ENCODE results near the gene ACTA1. TPM values are rescaled to one million over a fixed set of nuclear protein-coding genes. Genes with fewer than 3 reads are reported as not detected.
A peak's percentile ranks its signal among the peaks of the same experiment; 100 is the strongest.
"Not testable (repeated sequence)": the region's sequence is repeated elsewhere in the genome, so short reads cannot be mapped to it uniquely, and the experiment has no call there.

Gene ACTA1
- total RNA-seq, 8 experiments from 2014 or later: 0.11 to 0.81 (median 0.44) TPM; not detected in 2

GRCh38 chr1:229418586-229418985 is 15.3 kb downstream of the ACTA1 start:
- H3K4me3 ChIP-seq; H3K4me1 ChIP-seq (replicated peaks in 1 of 2); H3K27ac ChIP-seq; ATAC-seq (replicated peaks in 6 of 8); in situ Hi-C loops (cut with MboI; ENCODE audit: low pct_unique_long_range_greater_than_20kb in 2 of 9, low sequenced_read_pairs in 9 of 9, unreplicated experiment in 9 of 9): not testable (repeated sequence)
- WGBS, 10 experiments: 80 to 100% (median 84%) methylated on average over 1 to 6 of the region's 6 CpGs; no CpG with 5 or more reads in 4 of the 10 experiments

- H3K4me1 ChIP-seq (replicated peaks in 1 of 2): peaks cover 16 to 25% of the 10 kb centered on the region in 2 donors
- in situ Hi-C loops (cut with MboI; ENCODE audit: low pct_unique_long_range_greater_than_20kb in 2 of 9, low sequenced_read_pairs in 9 of 9, unreplicated experiment in 9 of 9); H3K4me3 ChIP-seq; ATAC-seq (replicated peaks in 6 of 8); H3K27ac ChIP-seq: not testable (repeated sequence)
- WGBS, 10 experiments: 66 to 100% (median 85%) methylated on average over 2 to 4 of the region's 5 CpGs; no CpG with 5 or more reads in 5 of the 10 experiments
Observed at GRCh38 chr1:229412810-229413209, 21.1 kb downstream of the ACTA1 start.

DNA sequence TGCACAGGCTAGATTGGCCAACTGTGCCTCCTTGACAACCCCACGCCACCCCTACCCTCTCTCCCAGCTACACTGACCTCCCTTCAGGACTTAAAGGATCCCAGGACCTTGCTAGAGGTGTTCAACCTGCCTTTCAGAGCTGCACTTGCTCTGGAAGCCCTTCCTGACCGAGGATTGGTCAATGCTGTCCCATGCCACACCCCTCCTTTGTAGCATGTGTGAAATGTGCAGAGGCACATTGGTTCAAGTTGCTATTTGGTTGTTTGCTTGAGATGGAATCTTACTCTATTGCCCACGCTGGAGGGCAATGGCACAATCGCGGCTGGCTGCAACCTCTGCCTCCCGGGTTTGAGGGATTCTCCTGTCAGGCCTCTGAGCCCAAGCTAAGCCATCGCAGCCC is 21.8 kb downstream of the ACTA1 start:
- Histone ChIP-seq H3K27ac (no peak overlapping the region), H3K4me1 (replicated peaks in 1 of 2) (peaks cover 23 to 25% of the 10 kb centered on the region in 2 donors), H3K4me3 (no peak overlapping the region)
- WGBS, 10 experiments: 0 to 100% (median 78%) methylated on average over 1 to 6 of the region's 7 CpGs; no CpG with 5 or more reads in 2 of the 10 experiments
- in situ Hi-C loops (cut with MboI; ENCODE audit: low pct_unique_long_range_greater_than_20kb in 2 of 9, low sequenced_read_pairs in 9 of 9, unreplicated experiment in 9 of 9): no loop called here
- ATAC-seq (replicated peaks in 6 of 8): no peak

GRCh38 chr1:229411434-229412055 is 22.3 kb downstream of the ACTA1 start:
- Histone ChIP-seq H3K4me3 (no peak overlapping the region), H3K27ac (peak overlapping the region in 1 of 2 donors; percentile 20), H3K4me1 (replicated peaks in 1 of 2) (peaks cover 25 to 27% of the 10 kb centered on the region in 2 donors)
- no peak for ATAC-seq (replicated peaks in 6 of 8)
- in situ Hi-C loops (cut with MboI; ENCODE audit: low pct_unique_long_range_greater_than_20kb in 2 of 9, low sequenced_read_pairs in 9 of 9, unreplicated experiment in 9 of 9): no loop called here
- WGBS, 10 experiments: 17 to 95% (median 46%) methylated on average over 1 to 7 of the region's 11 CpGs; no CpG with 5 or more reads in 4 of the 10 experiments

GRCh38 chr1:229410692-229411433 is 23.0 kb downstream of the ACTA1 start:
- ATAC-seq (replicated peaks in 6 of 8): peak; percentile 65 to 97 (median 96)
- peak overlapping the region; percentile 43 for H3K27ac ChIP-seq
- WGBS, 10 experiments: 0 to 45% (median 28%) methylated on average over 1 to 10 of the region's 14 CpGs; no CpG with 5 or more reads in 3 of the 10 experiments
- H3K4me3 ChIP-seq: peak overlapping the region in 1 of 5 donors; percentile 4
- H3K4me1 ChIP-seq (replicated peaks in 1 of 2): peaks cover 27 to 29% of the 10 kb centered on the region in 2 donors
- in situ Hi-C loops (cut with MboI; ENCODE audit: low pct_unique_long_range_greater_than_20kb in 2 of 9, low sequenced_read_pairs in 9 of 9, unreplicated experiment in 9 of 9): no loop called here

- peak overlapping the region in 1 of 2 donors; percentile 43 for H3K27ac ChIP-seq
- in situ Hi-C loops (cut with MboI; ENCODE audit: low pct_unique_long_range_greater_than_20kb in 2 of 9, low sequenced_read_pairs in 9 of 9, unreplicated experiment in 9 of 9): no loop called here
- no peak overlapping the region for H3K4me3 ChIP-seq
- 0 to 87% (median 54%) methylated on average over 1 to 6 of the region's 9 CpGs; no CpG with 5 or more reads in 2 of the 10 experiments for WGBS, 10 experiments
- H3K4me1 ChIP-seq (replicated peaks in 1 of 2): peaks cover 27 to 29% of the 10 kb centered on the region in 2 donors
- ATAC-seq (replicated peaks in 6 of 8): no peak
Observed at GRCh38 chr1:229410370-229410691, 23.6 kb downstream of the ACTA1 start.

DNA sequence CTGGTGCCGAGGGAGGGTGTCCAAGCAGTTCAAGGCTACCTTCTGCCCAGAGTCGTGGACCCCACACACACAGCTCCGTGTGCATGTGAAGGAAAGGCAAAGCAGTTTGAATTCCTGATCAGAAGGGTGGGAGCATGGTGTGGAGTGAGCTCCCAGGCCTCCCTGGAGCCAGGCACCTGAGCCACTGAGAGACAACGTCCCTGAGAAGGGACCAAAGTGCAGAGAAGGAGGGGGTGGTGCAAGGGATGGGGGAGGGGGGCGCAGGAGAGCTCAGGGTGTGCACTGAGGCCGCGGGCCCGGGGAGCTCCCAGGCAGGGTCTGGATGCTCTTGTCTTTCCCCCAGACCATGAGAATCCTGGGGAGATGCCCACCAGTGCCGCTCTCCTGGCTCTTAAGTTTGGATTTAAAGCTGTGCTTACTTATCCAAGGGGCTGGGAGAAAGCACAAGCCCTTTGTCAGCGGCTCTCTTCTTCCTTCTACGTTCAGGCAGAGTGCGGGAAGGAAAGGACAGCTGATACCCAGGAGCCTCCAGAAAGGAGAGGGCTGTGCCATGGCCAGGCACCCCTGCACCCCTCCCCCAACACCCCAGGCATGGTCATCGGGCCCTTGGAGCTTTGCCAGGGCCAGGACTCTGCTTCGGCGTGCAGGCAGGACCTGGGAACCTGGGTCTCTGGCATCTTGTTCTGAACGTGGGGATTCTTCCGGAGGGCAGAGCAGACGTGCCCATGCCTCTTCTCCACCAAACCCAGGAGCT is 24.1 kb downstream of the ACTA1 start:
- ATAC-seq (replicated peaks in 6 of 8): no peak
- Histone ChIP-seq H3K27ac (no peak overlapping the region), H3K4me1 (replicated peaks in 1 of 2) (peaks cover 27 to 29% of the 10 kb centered on the region in 2 donors), H3K4me3 (no peak overlapping the region)
- in situ Hi-C loops (cut with MboI; ENCODE audit: low pct_unique_long_range_greater_than_20kb in 2 of 9, low sequenced_read_pairs in 9 of 9, unreplicated experiment in 9 of 9): no loop called here
- 20 to 90% (median 50%) methylated on average over 2 to 4 of the region's 18 CpGs; no CpG with 5 or more reads in 5 of the 10 experiments for WGBS, 10 experiments

GRCh38 chr1:229408458-229409037 is 25.3 kb downstream of the ACTA1 start:
- in situ Hi-C loops (cut with MboI; ENCODE audit: low pct_unique_long_range_greater_than_20kb in 2 of 9, low sequenced_read_pairs in 9 of 9, unreplicated experiment in 9 of 9): no loop called here
- peaks cover 27 to 29% of the 10 kb centered on the region in 2 donors for H3K4me1 ChIP-seq (replicated peaks in 1 of 2)
- peak in 1 of 8 experiments; percentile 64 for ATAC-seq (replicated peaks in 6 of 8)
- H3K27ac ChIP-seq: no peak overlapping the region
- H3K4me3 ChIP-seq: no peak overlapping the region
- whole genome bisulfite sequencing, 10 experiments: 85 to 90% (median 86%) methylated on average over 3 to 5 of the region's 8 CpGs; no CpG with 5 or more reads in 7 of the 10 experiments

GRCh38 chr1:229407206-229408026 is 26.5 kb downstream of the ACTA1 start:
- Histone ChIP-seq H3K4me1 (replicated peaks in 1 of 2) (peaks cover 27 to 29% of the 10 kb centered on the region in 2 donors), H3K27ac (no peak overlapping the region), H3K4me3 (peak overlapping the region in 1 of 5 donors; percentile 20)
- WGBS, 10 experiments: 0 to 40% (median 14%) methylated on average over 2 to 19 of the region's 68 CpGs; no CpG with 5 or more reads in 4 of the 10 experiments
- peak in 1 of 8 experiments; percentile 26 for ATAC-seq (replicated peaks in 6 of 8)
- in situ Hi-C loops (cut with MboI; ENCODE audit: low pct_unique_long_range_greater_than_20kb in 2 of 9, low sequenced_read_pairs in 9 of 9, unreplicated experiment in 9 of 9): no loop called here

GRCh38 chr1:229406798-229407197 is 27.1 kb downstream of the ACTA1 start:
- no peak overlapping the region for H3K27ac ChIP-seq
- peaks cover 27 to 28% of the 10 kb centered on the region in 2 donors for H3K4me1 ChIP-seq (replicated peaks in 1 of 2)
- H3K4me3 ChIP-seq: peak overlapping the region in 1 of 5 donors; percentile 20
- in situ Hi-C loops (cut with MboI; ENCODE audit: low pct_unique_long_range_greater_than_20kb in 2 of 9, low sequenced_read_pairs in 9 of 9, unreplicated experiment in 9 of 9): no loop called here
- WGBS, 10 experiments: 0 to 40% (median 6%) methylated on average over 1 to 7 of the region's 10 CpGs; no CpG with 5 or more reads in 4 of the 10 experiments
- ATAC-seq (replicated peaks in 6 of 8): peak in 1 of 8 experiments; percentile 11

DNA sequence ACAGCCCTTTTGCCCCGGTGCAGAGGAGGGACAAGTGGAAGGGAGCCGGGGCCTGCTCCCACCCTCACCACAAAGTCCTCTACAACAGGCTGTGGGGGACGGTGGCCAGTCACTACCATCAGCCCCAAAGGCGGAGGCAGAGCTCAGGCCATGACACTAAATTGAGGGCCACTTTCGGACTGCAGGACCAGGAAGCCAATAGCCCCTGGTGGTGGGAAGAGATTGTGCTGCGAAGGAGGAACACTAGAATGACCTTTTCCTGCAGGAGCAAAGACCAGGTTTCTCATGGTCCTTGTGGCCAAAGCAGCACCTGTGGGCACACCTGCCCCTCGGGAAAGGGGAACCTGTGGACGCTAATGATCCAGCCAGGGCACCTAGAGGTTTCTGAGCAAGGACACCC is 30.3 kb downstream of the ACTA1 start:
- 0 to 94% (median 80%) methylated on average over 2 to 8 of the region's 8 CpGs; no CpG with 5 or more reads in 3 of the 10 experiments for WGBS, 10 experiments
- in situ Hi-C loops (cut with MboI; ENCODE audit: low pct_unique_long_range_greater_than_20kb in 2 of 9, low sequenced_read_pairs in 9 of 9, unreplicated experiment in 9 of 9): no loop called here

GRCh38 chr1:229402993-229403392 is 30.9 kb downstream of the ACTA1 start:
- peaks cover 4 to 11% of the 10 kb centered on the region in 2 donors for H3K4me1 ChIP-seq (replicated peaks in 1 of 2)
- 0 to 80% (median 57%) methylated on average over 1 to 5 of the region's 6 CpGs; no CpG with 5 or more reads in 3 of the 10 experiments for WGBS, 10 experiments
- H3K4me3 ChIP-seq: no peak overlapping the region
- in situ Hi-C loops (cut with MboI; ENCODE audit: low pct_unique_long_range_greater_than_20kb in 2 of 9, low sequenced_read_pairs in 9 of 9, unreplicated experiment in 9 of 9): no loop called here
- no peak overlapping the region for H3K27ac ChIP-seq
- ATAC-seq (replicated peaks in 6 of 8): no peak

More for the DNA sequence above, 30.3 kb downstream of the ACTA1 start:
- H3K27ac ChIP-seq: no peak overlapping the region
- H3K4me1 ChIP-seq (replicated peaks in 1 of 2): peaks cover 4 to 11% of the 10 kb centered on the region in 2 donors
- H3K4me3 ChIP-seq: no peak overlapping the region
- ATAC-seq (replicated peaks in 6 of 8): no peak

All from motor neuron (in vitro differentiated cells).